Rectal smooth muscle tissue (tissue), 1 donor: Measurements from ENCODE around the gene HS3ST1.

Experiments
- H3K27ac ChIP-seq: one replicate; pipeline ENCODE4 v1.7.0; 2013; ENCODE audit warnings: low read depth, low read length, inconsistent platforms
- H3K27me3 ChIP-seq: one replicate; pipeline ENCODE4 v1.7.0; 2013; ENCODE audit warnings: low read length; ENCODE audit not compliant: control insufficient read depth, insufficient read depth
- H3K36me3 ChIP-seq: one replicate; pipeline ENCODE4 v1.7.0; 2013; ENCODE audit warnings: low read length; ENCODE audit not compliant: control insufficient read depth, insufficient read depth
- H3K4me1 ChIP-seq: one replicate; pipeline ENCODE4 v1.7.0; 2013; ENCODE audit warnings: low read length; ENCODE audit not compliant: control insufficient read depth, insufficient read depth
- H3K4me3 ChIP-seq: one replicate; pipeline ENCODE4 v1.7.0; 2013; ENCODE audit warnings: low read length
- H3K9ac ChIP-seq: one replicate; pipeline ENCODE4 v1.7.0; 2013; ENCODE audit warnings: low read length

Gene HS3ST1

DNA sequence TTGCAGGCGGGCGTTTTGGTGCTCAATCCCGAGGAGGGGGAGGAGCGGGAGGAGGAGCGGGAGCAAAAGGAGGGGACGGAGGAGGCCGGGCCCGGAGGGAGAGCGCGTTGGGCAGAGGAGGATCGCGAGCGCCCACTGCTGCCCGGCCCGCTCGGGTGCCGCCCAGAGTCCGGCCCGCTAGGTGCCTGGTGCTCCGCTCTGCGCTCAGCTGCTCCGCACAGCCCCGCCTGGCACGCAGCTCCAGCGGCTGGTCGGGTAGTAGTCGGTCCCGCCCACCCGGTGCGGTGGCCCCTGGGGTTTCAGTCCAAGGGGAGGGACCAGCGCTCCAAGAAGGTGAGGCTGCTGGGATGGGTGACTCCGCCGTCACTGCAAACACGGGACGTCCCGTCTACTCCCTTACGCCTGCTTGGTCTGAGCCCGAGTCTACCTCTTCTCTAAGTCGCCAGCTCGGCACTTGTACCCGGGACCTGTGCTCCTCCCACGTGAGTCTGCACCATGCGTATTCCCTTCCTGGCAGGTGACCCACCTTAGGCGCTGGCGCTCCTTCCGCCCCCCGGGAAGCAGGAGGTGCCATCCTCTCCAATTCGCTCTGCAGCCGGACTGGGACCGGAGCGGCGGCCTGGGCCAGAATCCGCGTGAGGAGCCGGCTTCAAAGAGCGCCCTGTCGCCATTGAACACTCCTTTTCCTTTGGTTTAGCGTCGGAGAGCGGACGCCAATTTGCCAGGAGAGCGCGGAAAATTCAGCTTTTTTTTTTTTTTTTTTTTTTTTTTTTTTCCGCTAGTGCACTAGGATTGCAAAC, 405 bp upstream of the HS3ST1 start:
- H3K9ac ChIP-seq: no peak overlapping the region
- no peaks in the 10 kb centered on the region for H3K36me3 ChIP-seq
- no peaks in the 10 kb centered on the region for H3K4me1 ChIP-seq
- no peak overlapping the region for H3K27ac ChIP-seq
- no peaks in the 10 kb centered on the region for H3K27me3 ChIP-seq
- H3K4me3 ChIP-seq: peak overlapping the region; percentile 52

DNA sequence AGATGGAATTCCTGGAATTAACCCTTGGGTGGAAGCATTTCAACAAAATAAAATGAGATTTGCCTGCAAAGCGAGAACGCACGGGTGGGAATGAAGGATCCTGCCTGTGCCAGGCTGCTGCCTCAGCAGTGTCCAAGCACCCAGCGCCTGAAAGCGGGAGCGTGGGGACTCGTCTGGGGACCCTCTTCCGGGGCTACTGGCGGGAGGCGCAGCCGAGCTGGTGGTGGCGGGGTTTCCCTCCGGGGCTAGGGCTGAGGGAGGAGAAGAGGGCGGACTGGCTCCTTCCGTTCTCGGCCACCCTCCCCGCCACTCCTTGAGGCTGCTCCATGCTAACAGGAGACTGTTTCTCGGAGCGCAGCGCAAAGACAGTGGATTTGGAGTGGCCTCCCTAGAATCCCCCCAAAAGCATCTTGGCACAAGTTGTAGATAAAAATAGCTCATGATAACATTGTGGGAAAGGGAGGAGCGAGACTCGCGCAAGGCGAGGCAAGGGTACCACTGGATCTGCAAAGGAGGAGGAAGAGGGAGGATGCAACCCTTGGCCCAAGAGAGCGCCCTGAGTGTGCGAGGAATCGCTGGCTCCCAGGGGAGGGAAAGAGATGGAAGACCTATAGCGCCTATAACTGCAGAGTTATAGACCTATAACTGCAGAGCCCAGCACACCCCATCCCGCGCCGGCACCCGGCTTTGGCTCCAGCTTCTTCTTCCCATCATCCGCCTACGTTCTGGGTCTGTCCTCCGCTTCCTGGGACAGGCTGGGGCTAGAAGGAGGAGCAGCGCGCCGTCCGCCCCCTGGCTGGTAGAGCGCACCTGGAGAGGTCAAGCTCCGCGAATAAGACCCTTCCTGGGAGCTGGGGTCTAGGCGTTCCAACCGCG, 1.3 kb downstream of the HS3ST1 start:
- no peaks in the 10 kb centered on the region for H3K36me3 ChIP-seq
- H3K4me3 ChIP-seq: peak overlapping the region; percentile 52
- no peaks in the 10 kb centered on the region for H3K27me3 ChIP-seq
- no peak overlapping the region for H3K27ac ChIP-seq
- H3K9ac ChIP-seq: no peak overlapping the region
- no peaks in the 10 kb centered on the region for H3K4me1 ChIP-seq

DNA sequence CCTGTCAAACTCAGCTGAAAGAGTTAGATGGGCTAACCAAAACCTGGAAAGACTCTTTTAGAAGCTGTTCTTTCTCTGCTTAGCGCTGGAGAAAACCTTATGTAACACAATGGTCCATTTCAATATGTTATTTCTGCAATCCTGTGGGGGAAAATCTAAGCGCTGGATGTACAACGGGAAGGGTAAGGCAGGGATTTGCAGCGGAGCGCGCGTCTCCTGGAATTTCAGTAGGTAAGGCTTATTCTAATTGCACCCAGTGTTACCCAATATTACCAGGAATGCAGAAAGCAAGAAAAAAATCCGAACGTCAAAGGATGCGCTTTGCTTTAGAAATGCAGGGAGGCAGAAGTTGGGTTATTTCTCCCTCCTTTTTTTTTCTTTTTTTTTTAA, 2.0 kb downstream of the HS3ST1 start:
- Histone ChIP-seq H3K4me3 (no peak overlapping the region), H3K9ac (no peak overlapping the region), H3K4me1 (no peaks in the 10 kb centered on the region), H3K27me3 (no peaks in the 10 kb centered on the region), H3K27ac (no peak overlapping the region), H3K36me3 (no peaks in the 10 kb centered on the region)

DNA sequence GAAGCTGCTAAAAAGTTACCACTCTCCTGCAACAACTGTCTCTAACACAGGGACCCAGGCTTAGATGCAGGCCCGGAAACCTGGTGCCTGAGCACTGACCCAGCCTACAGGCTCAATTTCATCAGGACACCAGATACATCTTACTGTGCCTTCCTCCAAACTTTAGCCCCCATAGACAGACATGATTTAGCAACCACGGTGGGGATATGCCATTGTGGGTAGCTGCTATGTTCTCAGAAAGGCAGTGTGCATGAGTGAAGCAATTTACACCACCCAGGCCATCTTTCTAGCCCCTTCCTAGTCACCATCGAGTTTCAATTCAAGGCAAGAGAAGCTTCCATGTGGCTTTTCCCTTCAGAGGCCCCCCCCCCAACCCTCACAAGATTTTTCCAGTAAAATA, 2.7 kb downstream of the HS3ST1 start:
- H3K36me3 ChIP-seq: no peaks in the 10 kb centered on the region
- H3K27me3 ChIP-seq: no peaks in the 10 kb centered on the region
- no peak overlapping the region for H3K9ac ChIP-seq
- H3K27ac ChIP-seq: no peak overlapping the region
- no peaks in the 10 kb centered on the region for H3K4me1 ChIP-seq
- no peak overlapping the region for H3K4me3 ChIP-seq

DNA sequence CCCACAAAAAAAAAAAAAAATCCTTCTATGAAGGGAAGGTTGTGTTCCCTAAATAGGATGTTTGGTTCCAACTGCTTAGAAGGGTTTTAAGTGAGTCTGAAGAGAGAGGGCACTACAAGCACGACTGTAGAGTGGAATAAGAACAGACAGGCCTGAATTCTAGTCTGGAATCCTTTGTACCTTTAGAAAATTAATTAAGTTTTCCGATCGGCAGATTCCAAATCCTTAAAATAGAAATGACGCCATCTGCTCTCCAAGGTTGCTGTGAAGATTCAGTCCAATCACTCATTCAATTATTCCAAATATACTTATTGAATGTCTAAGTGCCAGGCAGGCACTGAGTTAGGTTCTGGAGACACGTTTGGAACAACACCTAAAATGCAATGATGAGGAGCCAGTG, 3.8 kb downstream of the HS3ST1 start:
- no peaks in the 10 kb centered on the region for H3K4me1 ChIP-seq
- H3K4me3 ChIP-seq: no peak overlapping the region
- no peaks in the 10 kb centered on the region for H3K36me3 ChIP-seq
- H3K27me3 ChIP-seq: no peaks in the 10 kb centered on the region
- H3K9ac ChIP-seq: no peak overlapping the region
- no peak overlapping the region for H3K27ac ChIP-seq

DNA sequence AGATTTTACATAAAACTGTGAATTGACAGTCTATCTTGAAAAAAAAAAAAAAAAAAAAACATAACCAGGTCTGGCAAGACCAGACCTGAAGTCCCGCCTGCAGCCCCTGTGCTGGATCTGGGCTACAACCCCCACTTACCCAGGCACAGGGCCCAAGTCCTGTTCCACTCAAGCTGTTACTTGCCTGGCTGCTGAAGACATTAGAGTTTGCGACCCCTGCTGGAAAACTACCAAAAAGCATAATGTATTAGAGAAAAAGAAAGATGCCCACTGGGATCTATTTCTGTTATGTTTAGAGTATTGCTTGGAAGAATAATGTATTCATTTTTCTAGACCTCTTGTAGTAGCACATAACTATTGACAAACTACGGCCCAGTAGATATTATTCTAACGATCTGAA, 4.7 kb downstream of the HS3ST1 start:
- no peaks in the 10 kb centered on the region for H3K4me1 ChIP-seq
- H3K27me3 ChIP-seq: no peaks in the 10 kb centered on the region
- H3K4me3 ChIP-seq: no peak overlapping the region

DNA sequence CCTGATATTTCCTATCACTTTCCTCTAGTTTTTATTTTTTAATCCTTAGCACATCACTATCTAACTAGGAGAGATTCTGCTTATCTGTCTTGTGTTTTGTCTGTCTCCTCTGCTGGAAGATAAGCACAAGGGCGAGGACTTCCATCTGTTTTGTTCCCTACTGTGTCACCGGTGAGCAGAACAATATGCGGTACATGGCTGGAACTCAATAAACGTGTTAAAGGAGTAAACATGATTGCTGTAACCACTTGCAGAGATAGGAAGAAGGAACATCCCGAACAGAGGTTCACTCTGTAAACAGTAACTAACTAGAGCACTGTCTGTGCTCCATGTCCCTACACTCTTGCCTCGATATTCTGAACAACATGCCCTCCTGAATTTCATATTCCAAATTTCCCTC, 5.2 kb downstream of the HS3ST1 start:
- H3K27ac ChIP-seq: no peak overlapping the region
- no peak overlapping the region for H3K9ac ChIP-seq

More for the DNA sequence above, 4.7 kb downstream of the HS3ST1 start:
- no peak overlapping the region for H3K27ac ChIP-seq
- H3K36me3 ChIP-seq: no peaks in the 10 kb centered on the region
- H3K9ac ChIP-seq: no peak overlapping the region

DNA sequence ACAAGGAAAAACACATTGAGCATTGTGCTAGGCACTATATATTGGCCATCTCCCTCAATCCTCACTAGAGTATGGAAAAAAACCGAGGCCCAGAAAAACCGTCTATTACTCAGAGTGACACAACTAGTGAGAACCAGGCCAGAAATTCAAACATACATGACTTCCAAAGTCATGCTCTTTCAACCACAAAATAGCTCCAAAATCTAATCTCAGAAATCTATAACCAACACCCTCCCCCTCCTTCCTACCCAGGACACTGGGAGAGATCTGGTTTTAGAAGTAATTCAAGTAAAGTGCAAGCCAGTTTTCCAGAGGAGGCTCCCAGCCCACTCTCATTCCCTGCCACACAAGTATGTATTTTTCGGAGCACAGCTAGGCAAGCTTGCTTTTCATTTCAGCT, 7.6 kb downstream of the HS3ST1 start:
- no peaks in the 10 kb centered on the region for H3K36me3 ChIP-seq
- H3K27me3 ChIP-seq: no peaks in the 10 kb centered on the region
- H3K4me1 ChIP-seq: no peaks in the 10 kb centered on the region
- H3K9ac ChIP-seq: no peak overlapping the region
- H3K4me3 ChIP-seq: no peak overlapping the region
- no peak overlapping the region for H3K27ac ChIP-seq

More for the DNA sequence above, 5.2 kb downstream of the HS3ST1 start:
- no peaks in the 10 kb centered on the region for H3K27me3 ChIP-seq
- H3K4me1 ChIP-seq: no peaks in the 10 kb centered on the region
- H3K36me3 ChIP-seq: no peaks in the 10 kb centered on the region
- H3K4me3 ChIP-seq: no peak overlapping the region

DNA sequence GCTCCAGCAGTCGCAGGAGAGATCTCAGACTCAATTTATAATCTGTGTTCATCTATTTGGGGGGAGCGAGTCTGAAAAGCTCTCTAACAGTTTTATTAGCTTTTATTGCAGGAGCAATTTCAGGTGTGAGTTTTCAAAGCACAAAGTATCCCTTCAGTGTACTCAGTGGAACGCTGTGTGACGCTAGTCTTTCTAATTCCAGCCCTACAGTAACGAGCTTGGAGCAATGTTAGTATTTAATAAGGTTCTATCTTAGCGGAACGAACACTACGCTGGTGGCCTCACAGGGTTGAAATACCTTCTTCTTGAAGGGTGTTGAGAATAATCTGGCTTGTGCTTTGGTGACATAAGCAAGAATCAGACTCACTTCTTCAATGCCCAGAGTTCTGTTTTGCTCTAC, 8.4 kb downstream of the HS3ST1 start:
- Histone ChIP-seq H3K36me3 (no peaks in the 10 kb centered on the region), H3K27me3 (no peaks in the 10 kb centered on the region), H3K9ac (no peak overlapping the region), H3K4me1 (no peaks in the 10 kb centered on the region), H3K27ac (no peak overlapping the region), H3K4me3 (no peak overlapping the region)

DNA sequence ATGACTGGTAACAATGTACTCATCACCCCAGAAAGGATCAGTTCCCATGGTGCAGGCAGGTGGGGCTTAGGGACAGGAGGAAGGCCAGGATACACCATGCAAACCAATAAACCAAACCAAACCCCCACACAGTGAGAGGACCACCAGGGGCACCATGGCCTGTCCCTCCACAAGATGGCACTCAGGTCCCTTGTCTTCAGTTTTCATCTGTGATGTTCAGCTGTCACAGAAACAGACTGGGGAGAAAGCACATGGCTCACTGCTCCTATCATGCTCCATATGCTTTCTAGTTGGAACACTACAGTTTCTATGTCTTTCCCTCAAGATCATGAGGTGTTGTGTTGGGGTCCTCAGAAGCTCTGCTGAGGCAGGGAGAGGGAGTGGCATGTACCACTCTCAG, 10.1 kb downstream of the HS3ST1 start:
- H3K27ac ChIP-seq: no peak overlapping the region
- H3K36me3 ChIP-seq: no peaks in the 10 kb centered on the region
- no peaks in the 10 kb centered on the region for H3K4me1 ChIP-seq
- H3K4me3 ChIP-seq: no peak overlapping the region
- no peak overlapping the region for H3K9ac ChIP-seq
- no peaks in the 10 kb centered on the region for H3K27me3 ChIP-seq

DNA sequence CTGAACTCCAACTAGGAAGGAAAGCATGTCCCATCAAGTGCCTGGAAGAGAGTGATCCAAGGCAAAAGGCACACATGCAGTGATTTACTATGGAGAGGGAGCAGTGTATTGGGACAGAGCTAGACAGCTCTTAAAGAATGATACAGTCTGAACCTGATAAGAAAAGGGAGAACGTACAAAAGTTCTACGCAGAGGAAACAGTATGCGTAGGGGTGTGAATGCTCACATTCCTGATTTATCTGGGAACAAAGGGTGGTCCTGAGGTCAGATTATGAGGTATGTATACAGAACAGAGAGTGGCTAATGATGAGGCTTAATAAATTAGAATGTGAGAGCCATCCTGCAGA, 12.0 kb downstream of the HS3ST1 start:
- H3K9ac ChIP-seq: no peak overlapping the region

DNA sequence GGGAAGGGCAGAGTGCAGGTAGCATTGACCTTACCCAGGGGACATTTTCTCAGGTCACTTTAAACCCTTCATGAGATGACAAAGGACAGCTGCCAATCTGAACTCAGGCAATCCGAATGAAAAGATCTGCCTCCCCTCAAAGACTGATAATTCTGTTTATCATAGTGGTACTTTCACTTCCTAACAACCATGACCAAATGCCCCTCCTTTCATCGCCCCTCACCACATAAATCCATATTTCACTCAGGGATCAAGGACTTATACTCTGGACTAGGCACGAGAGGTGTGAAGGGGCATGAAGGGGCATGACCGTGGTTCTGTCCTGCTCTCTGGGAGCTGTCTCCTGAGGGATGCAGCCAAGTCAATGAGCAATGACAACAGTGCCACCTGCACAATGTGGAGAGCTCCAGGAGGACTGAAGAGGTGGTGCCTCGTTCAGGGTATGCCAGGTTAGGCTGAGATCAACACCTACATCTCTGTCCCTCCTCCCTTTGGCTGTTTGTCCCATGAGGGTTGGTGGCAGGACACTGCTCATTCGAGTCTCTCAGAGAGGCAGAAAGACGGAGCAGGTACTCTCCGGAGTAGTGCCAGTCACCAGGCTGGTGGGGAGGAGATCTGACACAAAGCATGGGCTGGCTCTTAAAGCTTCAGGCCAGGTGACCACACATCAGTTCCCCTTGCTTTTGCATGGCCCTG, 12.5 kb downstream of the HS3ST1 start:
- no peak overlapping the region for H3K27ac ChIP-seq
- H3K4me3 ChIP-seq: no peak overlapping the region
- no peaks in the 10 kb centered on the region for H3K36me3 ChIP-seq
- H3K27me3 ChIP-seq: no peaks in the 10 kb centered on the region
- no peak overlapping the region for H3K9ac ChIP-seq
- no peaks in the 10 kb centered on the region for H3K4me1 ChIP-seq

More for the DNA sequence above, 12.0 kb downstream of the HS3ST1 start:
- H3K4me1 ChIP-seq: no peaks in the 10 kb centered on the region
- no peaks in the 10 kb centered on the region for H3K36me3 ChIP-seq
- no peaks in the 10 kb centered on the region for H3K27me3 ChIP-seq
- H3K27ac ChIP-seq: no peak overlapping the region
- no peak overlapping the region for H3K4me3 ChIP-seq
